Measurements from ENCODE around the gene CLINT1. TPM values are rescaled to one million over a fixed set of nuclear protein-coding genes. Genes with fewer than 3 reads are reported as not detected.

CLINT1 gene
- total and polyA plus RNA-seq, 2 experiments from 2014 or later: 71.7 to 101 TPM

- no peaks in the 10 kb centered on the region for H3K4me1 Mint-ChIP-seq
- no peak overlapping the region for H3K4me3 Mint-ChIP-seq
- H3K9me3 Mint-ChIP-seq: no peaks in the 10 kb centered on the region
- H3K36me3 ChIP-seq (ENCODE audit: insufficient read depth): 0 out of 2 replicates have a peak, but pooled peaks cover 8% of the 10 kb centered on the region
- no peaks in the 10 kb centered on the region for H3F3A ChIP-seq (replicated peaks; ENCODE audit: low read depth)
- H3K27me3 ChIP-seq (ENCODE audit: insufficient read depth): no peaks in the 10 kb centered on the region
- no peaks in the 10 kb centered on the region for H3K79me2 ChIP-seq (replicated peaks; ENCODE audit: insufficient read depth)
- no peaks in the 10 kb centered on the region for H3K4me1 ChIP-seq (ENCODE audit: insufficient read depth)
- no peak for ATAC-seq
- no peak overlapping the region for H3K4me2 ChIP-seq
- 0 out of 2 replicates have a peak, but pooled peaks cover 3% of the 10 kb centered on the region for H4K20me1 ChIP-seq (replicated peaks; ENCODE audit: insufficient read depth)
- peaks cover 38% of the 10 kb centered on the region; the same call in 2 of the 3 replicates for H3K36me3 Mint-ChIP-seq (ENCODE audit: low read depth)
- DNase-seq (ENCODE audit: low spot score): no peak
- H3K27ac ChIP-seq (ENCODE audit: low read depth): no peak overlapping the region
- H3K9me2 ChIP-seq (ENCODE audit: insufficient read depth): no peaks in the 10 kb centered on the region
- H3K27me3 Mint-ChIP-seq (ENCODE audit: insufficient read depth, low read depth, poor library complexity): peaks cover 1% of the 10 kb centered on the region
- H3K27ac Mint-ChIP-seq: no peak overlapping the region
- H2AFZ ChIP-seq: no peak overlapping the region
- no peak overlapping the region for H3K4me3 ChIP-seq
- no peak for TF ChIP-seq JUNB (IDR thresholded peaks at IDR 0.05; ENCODE audit: unreplicated experiment)
- no peak for TF ChIP-seq CREB1 (CRISPR knock-in tag; IDR thresholded peaks at IDR 0.05; ENCODE audit: low read depth)
- no peak for TF ChIP-seq ZNF462 (CRISPR knock-in tag; IDR thresholded peaks at IDR 0.05)
- TF ChIP-seq ETS1 (IDR thresholded peaks at IDR 0.05): no peak
- no peak for TF ChIP-seq STAT1 (IDR thresholded peaks at IDR 0.05; ENCODE audit: unreplicated experiment)
- TF ChIP-seq ZNF114 (CRISPR knock-in tag; IDR thresholded peaks at IDR 0.05): no peak
- no peak for TF ChIP-seq POLR2AphosphoS5 (IDR thresholded peaks at IDR 0.05; ENCODE audit: low read depth)
Observed at GRCh38 chr5:157800137-157800536, 58.8 kb downstream of the CLINT1 start.
